Liver (tissue), 9 donors: ENCODE measurements around the gene ROBO2. TPM values are rescaled to one million over a fixed set of nuclear protein-coding genes. Genes with fewer than 3 reads are reported as not detected.

Experiments used
- DNase-seq: peaks from one replicate; pipeline ENCODE4 v3.0.0-alpha.2; 2017; ENCODE audit warnings: low spot score
- H3K27ac ChIP-seq, 2 donors: one replicate each; pipeline ENCODE4 v1.7.0; 2013; ENCODE audit warnings: inconsistent platforms in 2 of 2, low read length in 2 of 2, control low read depth in 1 of 2, low read depth in 1 of 2, mild to moderate bottlenecking in 1 of 2
- H3K27me3 ChIP-seq, 4 donors: one replicate each; pipeline versions ENCODE4 v1.6.1 to v1.7.0; 2013; ENCODE audit warnings: low read length in 3 of 4, inconsistent platforms in 1 of 4, mild to moderate bottlenecking in 1 of 4, moderate library complexity in 1 of 4; ENCODE audit not compliant: control insufficient read depth in 4 of 4, insufficient read depth in 4 of 4
- H3K36me3 ChIP-seq, 4 donors: one replicate each; pipeline versions ENCODE4 v1.6.1 to v1.7.0; 2013; ENCODE audit warnings: low read length in 3 of 4, mild to moderate bottlenecking in 3 of 4, low read depth in 1 of 4, moderate library complexity in 1 of 4; ENCODE audit not compliant: control insufficient read depth in 4 of 4, insufficient read depth in 3 of 4
- H3K4me1 ChIP-seq, 4 donors: one replicate each; pipeline versions ENCODE4 v1.6.1 to v1.7.0; 2013; ENCODE audit warnings: low read length in 3 of 4, mild to moderate bottlenecking in 3 of 4, moderate library complexity in 1 of 4; ENCODE audit not compliant: control insufficient read depth in 4 of 4, insufficient read depth in 4 of 4
- H3K4me3 ChIP-seq, 3 donors: one replicate each; pipeline versions ENCODE4 v1.6.1 to v1.7.0; 2013; ENCODE audit warnings: low read length in 3 of 3, control low read depth in 1 of 3, low read depth in 1 of 3, mild to moderate bottlenecking in 1 of 3
- H3K9ac ChIP-seq, 2 donors: one replicate each; pipeline ENCODE4 v1.7.0; 2013; ENCODE audit warnings: low read length in 2 of 2, mild to moderate bottlenecking in 2 of 2, moderate library complexity in 2 of 2, control low read depth in 1 of 2, low read depth in 1 of 2
- H3K9me3 ChIP-seq, 4 donors: one replicate each; pipeline versions ENCODE4 v1.6.1 to v1.7.0; 2013; ENCODE audit warnings: low read length in 3 of 4; ENCODE audit not compliant: control insufficient read depth in 4 of 4
- ATF3 ChIP-seq: IDR thresholded peaks from 2 replicates; pipeline ENCODE4 v1.6.1; 2016; ENCODE audit warnings: antibody characterized with exemption
- EGR1 ChIP-seq, 2 donors: IDR thresholded peaks; 2 replicates each; pipeline ENCODE4 v1.6.1; 2016 to 2018; ENCODE audit warnings: antibody characterized with exemption in 2 of 2, low read depth in 2 of 2
- FOXA1 ChIP-seq: IDR thresholded peaks from 2 replicates; pipeline ENCODE4 v1.6.1; 2016; ENCODE audit warnings: antibody characterized with exemption
- FOXA2 ChIP-seq: IDR thresholded peaks from 2 replicates; pipeline ENCODE4 v1.6.1; 2016; ENCODE audit warnings: antibody characterized with exemption
- GABPA ChIP-seq, 2 donors: IDR thresholded peaks in 1 of 2; conservative IDR thresholded peaks in 1 of 2; 2 replicates each; pipeline ENCODE4 v1.6.1; 2016; ENCODE audit warnings: antibody characterized with exemption in 2 of 2, mild to moderate bottlenecking in 1 of 2, moderate library complexity in 1 of 2
- HNF4A ChIP-seq, 2 donors: conservative IDR thresholded peaks; 2 replicates each; pipeline ENCODE4 v1.6.1; 2016; ENCODE audit warnings: antibody characterized with exemption in 2 of 2, mild to moderate bottlenecking in 2 of 2
- HNF4G ChIP-seq: IDR thresholded peaks from 2 replicates; pipeline ENCODE4 v1.6.1; 2016; ENCODE audit warnings: antibody characterized with exemption
- JUND ChIP-seq, 2 donors: IDR thresholded peaks; 2 replicates each; pipeline ENCODE4 v1.6.1; 2016; ENCODE audit warnings: antibody characterized with exemption in 2 of 2
- NR2F2 ChIP-seq: IDR thresholded peaks from 2 replicates; pipeline ENCODE4 v1.6.1; 2016; ENCODE audit warnings: antibody characterized with exemption
- RAD21 ChIP-seq, 2 donors: IDR thresholded peaks; 2 replicates each; pipeline ENCODE4 v1.6.1; 2016; ENCODE audit warnings: antibody characterized with exemption in 2 of 2, mild to moderate bottlenecking in 2 of 2
- RXRA ChIP-seq, 2 donors: IDR thresholded peaks; 2 replicates each; pipeline ENCODE4 v1.6.1; 2017 to 2018; ENCODE audit warnings: antibody characterized with exemption in 2 of 2, mild to moderate bottlenecking in 1 of 2
- SP1 ChIP-seq: IDR thresholded peaks from 2 replicates; pipeline ENCODE4 v1.6.1; 2018; ENCODE audit warnings: antibody characterized with exemption, mild to moderate bottlenecking
- TAF1 ChIP-seq: conservative IDR thresholded peaks from 2 replicates; pipeline ENCODE4 v1.6.1; 2016; ENCODE audit warnings: antibody characterized with exemption, mild to moderate bottlenecking
- YY1 ChIP-seq: IDR thresholded peaks from 2 replicates; pipeline ENCODE4 v1.6.1; 2016; ENCODE audit warnings: antibody characterized with exemption, mild to moderate bottlenecking
- WGBS: extraction: QIAGEN DNeasy Blood & Tissue Kit; methylation state at CpG from one replicate; pipeline ENCODE4 v1.1.7; 2013; 5-methylcytosine and 5-hydroxymethylcytosine counted together
- polyA plus RNA-seq, 2 donors: library from polyadenylated mRNA; stranded (reverse) in 1 of 2; unstranded in 1 of 2; fragments of 200-250 nt in 1 of 2; fragments of >200 nt in 1 of 2; fragmentation: Nextera tagmentation in 1 of 2; extraction: Ambion mirVana in 1 of 2; gene quantifications; one replicate each; pipeline versions ENCODE4 v1.2.1 to v1.2.3, GENCODE V29; 2013 to 2015
- total RNA-seq, 2 donors: library from RNA; depleted of rRNA; stranded (reverse); fragments of >200 nt; gene quantifications; one replicate each; pipeline ENCODE4 v1.2.3, GENCODE V29; 2014
- TF ChIP-seq, protein P1 (sequence below): IDR thresholded peaks from 2 replicates; pipeline ENCODE4 v1.6.1; 2016; ENCODE audit warnings: antibody characterized with exemption, mild to moderate bottlenecking
- TF ChIP-seq, protein P2 (sequence below): IDR thresholded peaks from 2 replicates; pipeline ENCODE4 v1.6.1; 2016; ENCODE audit warnings: antibody characterized with exemption
- TF ChIP-seq, protein P3 (sequence below): fragments of 150-350 bp; IDR thresholded peaks from 2 replicates; pipeline ENCODE4 v1.5.1; 2017; ENCODE audit warnings: improper control_type of control experiment, low read depth, low read length; ENCODE audit not compliant: missing input control
- TF ChIP-seq, protein P4 (sequence below): IDR thresholded peaks from 2 replicates; pipeline ENCODE4 v1.6.1; 2016; ENCODE audit warnings: antibody characterized with exemption
- donor health status: healthy.
- donor health status: healthy.
- donor health status: healthy.
- donor health status: healthy.
- donor health status: healthy.

The ROBO2 gene
- total and polyA plus RNA-seq, 4 donors: 0.22 to 19.4 (median 1.1) TPM

DNA sequence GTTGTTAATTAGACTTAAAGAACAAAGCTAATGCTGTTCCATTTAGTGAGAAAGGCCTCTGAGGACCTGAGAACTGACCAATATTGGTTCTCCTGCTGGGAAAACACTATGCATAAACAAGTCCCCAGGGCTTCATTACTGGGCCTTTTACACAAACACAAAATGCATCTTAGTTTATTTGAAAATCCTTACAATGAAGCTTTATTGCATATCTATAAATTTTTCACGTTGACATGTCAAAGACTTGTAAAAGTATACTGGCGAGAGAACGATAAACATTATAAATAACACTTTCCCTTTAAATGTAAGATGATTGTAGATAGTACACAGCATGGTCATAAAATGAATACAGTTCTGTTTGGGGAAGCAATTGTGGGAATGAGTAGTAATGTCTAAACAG, 151.7 kb downstream of the ROBO2 start:
- WGBS: 81% methylated on average over 3 of the region's 3 CpGs
- TF ChIP-seq RXRA (IDR thresholded peaks at IDR 0.05): no peak
- TF ChIP-seq HNF4G: no peak
- no peak for TF ChIP-seq FOXA2
- TF ChIP-seq GABPA (IDR thresholded peaks at IDR 0.05 in 1 of 2, conservative IDR thresholded peaks at IDR 0.05 in 1 of 2): no peak
- TF ChIP-seq TAF1: no peak
- TF ChIP-seq NR2F2: no peak
- no peak for TF ChIP-seq EGR1 (IDR thresholded peaks at IDR 0.05; ENCODE audit: low read depth in 2 of 2)
- no peak for TF ChIP-seq JUND (IDR thresholded peaks at IDR 0.05)
- TF ChIP-seq, protein P1, sequence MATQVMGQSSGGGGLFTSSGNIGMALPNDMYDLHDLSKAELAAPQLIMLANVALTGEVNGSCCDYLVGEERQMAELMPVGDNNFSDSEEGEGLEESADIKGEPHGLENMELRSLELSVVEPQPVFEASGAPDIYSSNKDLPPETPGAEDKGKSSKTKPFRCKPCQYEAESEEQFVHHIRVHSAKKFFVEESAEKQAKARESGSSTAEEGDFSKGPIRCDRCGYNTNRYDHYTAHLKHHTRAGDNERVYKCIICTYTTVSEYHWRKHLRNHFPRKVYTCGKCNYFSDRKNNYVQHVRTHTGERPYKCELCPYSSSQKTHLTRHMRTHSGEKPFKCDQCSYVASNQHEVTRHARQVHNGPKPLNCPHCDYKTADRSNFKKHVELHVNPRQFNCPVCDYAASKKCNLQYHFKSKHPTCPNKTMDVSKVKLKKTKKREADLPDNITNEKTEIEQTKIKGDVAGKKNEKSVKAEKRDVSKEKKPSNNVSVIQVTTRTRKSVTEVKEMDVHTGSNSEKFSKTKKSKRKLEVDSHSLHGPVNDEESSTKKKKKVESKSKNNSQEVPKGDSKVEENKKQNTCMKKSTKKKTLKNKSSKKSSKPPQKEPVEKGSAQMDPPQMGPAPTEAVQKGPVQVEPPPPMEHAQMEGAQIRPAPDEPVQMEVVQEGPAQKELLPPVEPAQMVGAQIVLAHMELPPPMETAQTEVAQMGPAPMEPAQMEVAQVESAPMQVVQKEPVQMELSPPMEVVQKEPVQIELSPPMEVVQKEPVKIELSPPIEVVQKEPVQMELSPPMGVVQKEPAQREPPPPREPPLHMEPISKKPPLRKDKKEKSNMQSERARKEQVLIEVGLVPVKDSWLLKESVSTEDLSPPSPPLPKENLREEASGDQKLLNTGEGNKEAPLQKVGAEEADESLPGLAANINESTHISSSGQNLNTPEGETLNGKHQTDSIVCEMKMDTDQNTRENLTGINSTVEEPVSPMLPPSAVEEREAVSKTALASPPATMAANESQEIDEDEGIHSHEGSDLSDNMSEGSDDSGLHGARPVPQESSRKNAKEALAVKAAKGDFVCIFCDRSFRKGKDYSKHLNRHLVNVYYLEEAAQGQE: no peak
- TF ChIP-seq, protein P2, sequence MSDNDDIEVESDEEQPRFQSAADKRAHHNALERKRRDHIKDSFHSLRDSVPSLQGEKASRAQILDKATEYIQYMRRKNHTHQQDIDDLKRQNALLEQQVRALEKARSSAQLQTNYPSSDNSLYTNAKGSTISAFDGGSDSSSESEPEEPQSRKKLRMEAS: no peak
- TF ChIP-seq, protein P3, sequence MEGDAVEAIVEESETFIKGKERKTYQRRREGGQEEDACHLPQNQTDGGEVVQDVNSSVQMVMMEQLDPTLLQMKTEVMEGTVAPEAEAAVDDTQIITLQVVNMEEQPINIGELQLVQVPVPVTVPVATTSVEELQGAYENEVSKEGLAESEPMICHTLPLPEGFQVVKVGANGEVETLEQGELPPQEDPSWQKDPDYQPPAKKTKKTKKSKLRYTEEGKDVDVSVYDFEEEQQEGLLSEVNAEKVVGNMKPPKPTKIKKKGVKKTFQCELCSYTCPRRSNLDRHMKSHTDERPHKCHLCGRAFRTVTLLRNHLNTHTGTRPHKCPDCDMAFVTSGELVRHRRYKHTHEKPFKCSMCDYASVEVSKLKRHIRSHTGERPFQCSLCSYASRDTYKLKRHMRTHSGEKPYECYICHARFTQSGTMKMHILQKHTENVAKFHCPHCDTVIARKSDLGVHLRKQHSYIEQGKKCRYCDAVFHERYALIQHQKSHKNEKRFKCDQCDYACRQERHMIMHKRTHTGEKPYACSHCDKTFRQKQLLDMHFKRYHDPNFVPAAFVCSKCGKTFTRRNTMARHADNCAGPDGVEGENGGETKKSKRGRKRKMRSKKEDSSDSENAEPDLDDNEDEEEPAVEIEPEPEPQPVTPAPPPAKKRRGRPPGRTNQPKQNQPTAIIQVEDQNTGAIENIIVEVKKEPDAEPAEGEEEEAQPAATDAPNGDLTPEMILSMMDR: no peak
- no peak overlapping the region for H3K4me3 ChIP-seq
- no peak overlapping the region for H3K27ac ChIP-seq
- no peak overlapping the region for H3K9ac ChIP-seq
- no peaks in the 10 kb centered on the region for H3K36me3 ChIP-seq
- no peak for DNase-seq
- no peaks in the 10 kb centered on the region for H3K9me3 ChIP-seq
- no peaks in the 10 kb centered on the region for H3K4me1 ChIP-seq
- no peaks in the 10 kb centered on the region for H3K27me3 ChIP-seq

DNA sequence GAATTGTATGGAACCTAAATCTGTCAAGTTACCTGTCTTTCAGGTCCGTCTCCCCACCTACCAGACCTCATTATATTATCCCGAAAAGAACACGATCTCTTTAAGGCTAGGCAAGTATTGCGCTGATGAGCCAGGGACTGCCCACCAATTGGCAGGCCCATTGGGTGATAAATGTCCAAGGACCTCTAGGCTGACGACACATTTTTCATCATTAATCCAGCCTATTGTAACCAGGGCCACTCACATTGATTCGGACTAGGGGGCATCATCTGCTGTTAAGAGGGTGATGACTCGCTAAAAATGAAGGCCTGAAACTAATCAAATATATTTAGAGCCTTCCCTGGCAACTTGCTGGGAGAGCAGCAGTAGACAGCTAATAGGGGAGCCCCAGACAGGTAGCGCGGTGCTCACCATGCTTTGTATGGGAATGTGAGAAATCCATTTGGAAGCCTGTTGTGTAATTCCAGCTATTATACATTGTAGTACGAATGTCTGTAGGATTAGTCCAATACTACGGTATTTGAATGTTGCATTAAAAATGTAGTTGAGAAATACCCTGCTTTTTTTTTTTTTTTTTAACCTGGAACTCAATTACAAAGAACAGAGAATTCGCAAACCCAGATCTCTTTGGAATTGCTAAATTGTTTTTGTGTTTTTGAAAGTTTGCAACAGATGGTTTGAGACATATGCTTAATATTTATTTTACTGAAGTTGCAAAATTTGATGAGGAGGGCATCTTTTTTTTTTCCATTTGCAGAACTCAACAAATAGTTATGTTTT, 156.1 kb downstream of the ROBO2 start:
- Histone ChIP-seq H3K27ac (no peak overlapping the region), H3K36me3 (no peaks in the 10 kb centered on the region), H3K27me3 (no peaks in the 10 kb centered on the region), H3K4me3 (no peak overlapping the region), H3K9ac (no peak overlapping the region), H3K9me3 (no peaks in the 10 kb centered on the region), H3K4me1 (no peaks in the 10 kb centered on the region)
- DNase-seq: no peak
- WGBS: 84% methylated on average over 12 of the region's 12 CpGs
- TF ChIP-seq ATF3 (no peak), JUND (IDR thresholded peaks at IDR 0.05) (no peak), HNF4A (conservative IDR thresholded peaks at IDR 0.05) (no peak), RXRA (IDR thresholded peaks at IDR 0.05) (no peak), YY1 (no peak), EGR1 (IDR thresholded peaks at IDR 0.05; ENCODE audit: low read depth in 2 of 2) (no peak), HNF4G (no peak), RAD21 (IDR thresholded peaks at IDR 0.05) (no peak), FOXA2 (no peak), FOXA1 (no peak), SP1 (no peak)
- TF ChIP-seq, protein P4, sequence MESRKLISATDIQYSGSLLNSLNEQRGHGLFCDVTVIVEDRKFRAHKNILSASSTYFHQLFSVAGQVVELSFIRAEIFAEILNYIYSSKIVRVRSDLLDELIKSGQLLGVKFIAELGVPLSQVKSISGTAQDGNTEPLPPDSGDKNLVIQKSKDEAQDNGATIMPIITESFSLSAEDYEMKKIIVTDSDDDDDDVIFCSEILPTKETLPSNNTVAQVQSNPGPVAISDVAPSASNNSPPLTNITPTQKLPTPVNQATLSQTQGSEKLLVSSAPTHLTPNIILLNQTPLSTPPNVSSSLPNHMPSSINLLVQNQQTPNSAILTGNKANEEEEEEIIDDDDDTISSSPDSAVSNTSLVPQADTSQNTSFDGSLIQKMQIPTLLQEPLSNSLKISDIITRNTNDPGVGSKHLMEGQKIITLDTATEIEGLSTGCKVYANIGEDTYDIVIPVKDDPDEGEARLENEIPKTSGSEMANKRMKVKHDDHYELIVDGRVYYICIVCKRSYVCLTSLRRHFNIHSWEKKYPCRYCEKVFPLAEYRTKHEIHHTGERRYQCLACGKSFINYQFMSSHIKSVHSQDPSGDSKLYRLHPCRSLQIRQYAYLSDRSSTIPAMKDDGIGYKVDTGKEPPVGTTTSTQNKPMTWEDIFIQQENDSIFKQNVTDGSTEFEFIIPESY: no peak
- TF ChIP-seq, protein P3: no peak
- TF ChIP-seq, protein P2: no peak
